ENCODE measurements around the gene ETV1.

ETV1 gene

DNA sequence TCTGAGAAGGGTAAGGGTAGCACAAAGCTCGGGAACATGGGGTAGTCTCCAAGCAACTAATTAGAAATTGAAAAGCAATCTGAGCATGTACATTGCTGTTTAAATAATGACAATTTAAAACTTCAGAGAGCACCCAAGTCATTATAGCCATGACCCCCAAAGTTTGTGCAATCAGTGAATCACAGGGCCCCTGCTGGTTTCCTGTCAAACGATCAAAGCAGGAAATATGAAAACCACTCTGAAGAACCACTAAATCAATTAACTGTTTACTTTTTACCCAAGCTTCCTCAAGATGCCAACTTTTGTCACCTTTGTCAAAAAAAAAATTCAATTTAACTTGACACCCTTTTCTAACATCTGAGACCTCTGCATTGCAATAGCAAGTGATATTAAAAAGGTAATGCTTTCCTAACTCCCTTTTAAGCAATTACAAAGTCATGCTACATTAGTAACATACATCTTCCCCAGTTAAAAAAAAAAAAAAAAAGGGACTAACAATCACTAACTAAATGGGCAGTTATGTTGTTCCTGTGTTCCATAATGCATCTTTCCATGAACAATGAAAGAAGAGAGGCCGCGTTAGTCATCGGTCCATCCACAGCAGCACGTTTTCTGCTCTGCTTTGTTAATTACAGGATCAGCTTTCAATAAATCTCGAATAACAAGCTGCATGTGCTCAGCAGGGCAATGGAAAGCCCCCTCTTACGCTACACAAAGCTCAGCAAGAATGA lies 80.6 kb downstream of the ETV1 start:
- Histone ChIP-seq H3K27ac (ENCODE audit: low read depth, low read length, severe bottlenecking) (no peak overlapping the region), H3K9me3 (ENCODE audit: control insufficient read depth, low read length) (no peaks in the 10 kb centered on the region), H3K4me3 (ENCODE audit: extremely low read depth, insufficient read depth, low read length, poor library complexity, severe bottlenecking) (no peak overlapping the region), H3K36me3 (ENCODE audit: control insufficient read depth, insufficient read depth, low read length) (peaks cover 10% of the 10 kb centered on the region), H3K4me1 (ENCODE audit: control insufficient read depth, insufficient read depth, low read length, poor library complexity, severe bottlenecking) (no peaks in the 10 kb centered on the region)
- WGBS, 2 experiments (ENCODE audit: insufficient coverage in 2 of 2), result 79 to 80% methylated on average over 6 to 7 of the region's 8 CpGs

DNA sequence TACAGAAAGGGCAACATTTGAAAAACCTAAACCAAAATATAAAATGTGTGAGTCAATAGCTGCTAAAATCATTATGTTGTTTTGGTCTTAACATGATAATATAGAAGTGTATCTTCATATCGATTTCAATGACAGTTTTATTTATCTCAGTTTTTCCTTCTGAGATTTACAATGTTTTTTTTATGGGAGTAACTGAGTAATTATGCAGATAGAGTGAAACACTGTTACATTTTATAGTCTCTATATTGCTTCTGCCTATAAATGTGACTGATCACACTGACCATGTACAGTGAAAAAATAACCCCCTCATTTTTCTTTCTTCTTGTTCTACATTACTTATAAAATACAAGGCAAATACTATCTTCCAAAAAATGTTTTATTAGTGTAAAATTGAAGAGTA lies 81.6 kb downstream of the ETV1 start:
- H3K4me3 ChIP-seq (ENCODE audit: extremely low read depth, insufficient read depth, low read length, poor library complexity, severe bottlenecking), result no peak overlapping the region
- no peaks in the 10 kb centered on the region for H3K9me3 ChIP-seq (ENCODE audit: control insufficient read depth, low read length)
- H3K27ac ChIP-seq (ENCODE audit: low read depth, low read length, severe bottlenecking), result no peak overlapping the region
- H3K4me1 ChIP-seq (ENCODE audit: control insufficient read depth, insufficient read depth, low read length, poor library complexity, severe bottlenecking), result no peaks in the 10 kb centered on the region
- no CpG with 5 or more reads among the region's 1 CpG for WGBS, 2 experiments (ENCODE audit: insufficient coverage in 2 of 2)
- H3K36me3 ChIP-seq (ENCODE audit: control insufficient read depth, insufficient read depth, low read length), result peaks cover 13% of the 10 kb centered on the region

DNA sequence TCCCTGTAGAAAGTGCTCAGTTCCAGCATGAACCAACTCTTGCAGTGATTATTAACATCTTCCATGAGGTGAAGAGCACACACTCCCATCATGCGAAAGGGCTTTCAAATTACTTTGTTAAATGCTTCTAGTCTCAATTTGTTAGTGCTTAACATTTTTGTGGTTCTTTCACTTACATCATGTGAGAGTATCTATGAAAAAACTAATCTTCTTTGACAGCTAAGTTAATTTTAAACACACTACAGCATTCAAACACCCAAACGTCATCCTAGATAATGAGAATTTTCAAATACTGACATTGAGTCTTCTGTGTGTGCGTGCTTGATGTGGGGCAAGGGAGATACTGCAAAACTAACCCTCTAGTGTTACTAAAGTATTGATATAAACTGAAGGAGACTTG lies 84.8 kb downstream of the ETV1 start:
- Histone ChIP-seq H3K4me3 (ENCODE audit: extremely low read depth, insufficient read depth, low read length, poor library complexity, severe bottlenecking) (no peak overlapping the region), H3K27ac (ENCODE audit: low read depth, low read length, severe bottlenecking) (no peak overlapping the region), H3K4me1 (ENCODE audit: control insufficient read depth, insufficient read depth, low read length, poor library complexity, severe bottlenecking) (no peaks in the 10 kb centered on the region), H3K36me3 (ENCODE audit: control insufficient read depth, insufficient read depth, low read length) (peaks cover 21% of the 10 kb centered on the region), H3K9me3 (ENCODE audit: control insufficient read depth, low read length) (no peaks in the 10 kb centered on the region)
- WGBS, 2 experiments (ENCODE audit: insufficient coverage in 2 of 2), result no CpG with 5 or more reads among the region's 3 CpGs

DNA sequence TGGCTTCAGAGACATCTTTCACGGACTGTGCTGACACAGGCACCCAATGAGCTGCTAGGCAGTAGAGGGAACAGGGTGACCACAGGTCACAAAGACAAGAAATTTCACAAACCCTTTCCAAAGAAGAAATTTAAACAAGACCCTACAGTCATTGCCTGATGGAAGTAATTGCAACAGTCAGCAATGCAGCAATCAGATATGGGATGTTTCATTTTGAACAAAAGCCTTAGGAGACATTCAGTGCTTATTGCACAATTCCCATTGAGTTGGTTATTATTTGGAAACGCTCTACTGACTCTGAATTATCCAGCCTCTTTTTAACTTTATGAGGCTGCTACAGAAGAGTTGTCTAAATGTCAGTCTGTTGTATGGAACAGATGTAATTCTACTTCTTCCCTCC lies 85.5 kb downstream of the ETV1 start:
- Histone ChIP-seq H3K36me3 (ENCODE audit: control insufficient read depth, insufficient read depth, low read length) (peaks cover 21% of the 10 kb centered on the region), H3K4me1 (ENCODE audit: control insufficient read depth, insufficient read depth, low read length, poor library complexity, severe bottlenecking) (no peaks in the 10 kb centered on the region), H3K9me3 (ENCODE audit: control insufficient read depth, low read length) (no peaks in the 10 kb centered on the region), H3K4me3 (ENCODE audit: extremely low read depth, insufficient read depth, low read length, poor library complexity, severe bottlenecking) (no peak overlapping the region), H3K27ac (ENCODE audit: low read depth, low read length, severe bottlenecking) (no peak overlapping the region)
- WGBS, 2 experiments (ENCODE audit: insufficient coverage in 2 of 2), result no CpG with 5 or more reads among the region's 2 CpGs

DNA sequence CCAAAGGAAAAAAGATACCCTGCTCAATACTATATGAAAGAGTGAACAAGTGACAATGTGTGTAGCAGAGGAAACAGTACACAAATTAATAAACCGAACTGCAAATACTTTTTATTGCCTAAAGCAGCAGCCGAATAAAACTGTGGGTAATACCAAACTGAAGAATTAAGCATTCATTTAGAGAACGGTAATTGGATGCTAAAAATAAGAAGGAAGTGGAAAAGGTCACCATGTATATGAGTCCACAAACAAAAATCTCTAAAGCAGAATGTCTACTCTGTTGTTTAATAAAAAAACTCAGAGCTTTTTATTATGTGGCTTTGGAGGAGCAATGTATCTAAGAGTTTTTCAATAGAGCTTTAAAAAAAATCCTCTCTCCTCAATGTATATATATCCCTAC lies 87.9 kb downstream of the ETV1 start:
- Histone ChIP-seq H3K36me3 (ENCODE audit: control insufficient read depth, insufficient read depth, low read length) (peaks cover 21% of the 10 kb centered on the region), H3K4me3 (ENCODE audit: extremely low read depth, insufficient read depth, low read length, poor library complexity, severe bottlenecking) (no peak overlapping the region), H3K27ac (ENCODE audit: low read depth, low read length, severe bottlenecking) (no peak overlapping the region), H3K9me3 (ENCODE audit: control insufficient read depth, low read length) (no peaks in the 10 kb centered on the region), H3K4me1 (ENCODE audit: control insufficient read depth, insufficient read depth, low read length, poor library complexity, severe bottlenecking) (no peaks in the 10 kb centered on the region)
- WGBS, 2 experiments (ENCODE audit: insufficient coverage in 2 of 2), result 90% methylated on average over 2 of the region's 3 CpGs; no CpG with 5 or more reads in 1 of the 2 experiments

DNA sequence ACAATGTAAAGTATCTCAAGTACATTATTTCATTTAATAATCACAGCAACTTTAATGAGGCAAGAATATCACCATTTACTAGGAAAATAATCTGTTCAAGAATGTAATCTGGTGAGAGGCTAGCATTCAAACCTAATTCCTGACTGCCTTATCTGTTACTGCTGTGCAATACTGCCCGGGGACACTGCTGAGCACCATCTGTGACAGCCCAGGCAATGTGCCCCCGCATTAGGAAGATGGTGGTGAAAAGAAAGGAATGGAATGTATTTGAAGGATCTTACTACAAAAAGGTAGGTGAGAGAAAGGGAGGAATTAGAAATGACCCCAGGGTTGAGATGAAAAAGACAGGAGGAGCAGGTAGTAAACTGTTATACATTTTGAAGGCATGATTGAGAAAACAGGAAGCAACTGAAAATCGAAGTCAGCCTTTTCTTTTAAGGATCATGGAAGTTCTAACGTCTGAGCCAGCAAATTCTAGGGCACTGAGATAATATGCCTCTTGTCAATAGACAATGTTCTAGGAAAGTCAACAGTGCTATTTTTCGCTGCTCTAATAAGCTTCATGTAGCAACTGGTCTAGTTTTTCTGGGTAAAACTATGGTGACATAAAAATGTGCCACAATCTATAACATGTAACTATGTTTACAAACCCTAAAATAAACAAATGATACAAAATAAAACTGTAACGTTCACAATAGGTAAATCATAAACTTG lies 90.4 kb downstream of the ETV1 start:
- H3K9me3 ChIP-seq (ENCODE audit: control insufficient read depth, low read length), result no peaks in the 10 kb centered on the region
- H3K27ac ChIP-seq (ENCODE audit: low read depth, low read length, severe bottlenecking), result no peak overlapping the region
- 80 to 94% methylated on average over 4 to 5 of the region's 6 CpGs for WGBS, 2 experiments (ENCODE audit: insufficient coverage in 2 of 2)
- peaks cover 15% of the 10 kb centered on the region for H3K36me3 ChIP-seq (ENCODE audit: control insufficient read depth, insufficient read depth, low read length)
- H3K4me3 ChIP-seq (ENCODE audit: extremely low read depth, insufficient read depth, low read length, poor library complexity, severe bottlenecking), result no peak overlapping the region
- no peaks in the 10 kb centered on the region for H3K4me1 ChIP-seq (ENCODE audit: control insufficient read depth, insufficient read depth, low read length, poor library complexity, severe bottlenecking)

DNA sequence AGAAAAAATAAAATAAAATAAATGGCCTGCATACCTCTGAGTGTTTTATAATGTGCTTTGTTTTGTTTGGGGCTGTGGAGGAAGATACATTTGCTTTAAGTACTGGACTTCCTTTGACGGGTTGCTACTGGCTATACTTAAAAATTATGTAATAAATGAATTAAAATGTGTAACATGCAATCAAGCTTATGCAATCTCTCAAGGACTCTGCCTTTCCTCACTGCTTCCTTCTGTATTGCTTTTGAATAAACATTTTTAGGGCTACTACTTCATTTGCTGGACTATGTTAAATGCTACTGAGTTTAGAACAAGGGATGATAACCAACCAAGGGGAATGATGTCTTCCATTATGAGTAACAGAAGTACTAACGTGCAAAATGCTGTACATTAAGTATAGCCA lies 91.6 kb downstream of the ETV1 start:
- Histone ChIP-seq H3K27ac (ENCODE audit: low read depth, low read length, severe bottlenecking) (no peak overlapping the region), H3K4me3 (ENCODE audit: extremely low read depth, insufficient read depth, low read length, poor library complexity, severe bottlenecking) (no peak overlapping the region), H3K9me3 (ENCODE audit: control insufficient read depth, low read length) (no peaks in the 10 kb centered on the region), H3K4me1 (ENCODE audit: control insufficient read depth, insufficient read depth, low read length, poor library complexity, severe bottlenecking) (no peaks in the 10 kb centered on the region), H3K36me3 (ENCODE audit: control insufficient read depth, insufficient read depth, low read length) (peaks cover 14% of the 10 kb centered on the region)
- WGBS, 2 experiments (ENCODE audit: insufficient coverage in 2 of 2), result 86 to 100% methylated on average over 1 of the region's 2 CpGs

DNA sequence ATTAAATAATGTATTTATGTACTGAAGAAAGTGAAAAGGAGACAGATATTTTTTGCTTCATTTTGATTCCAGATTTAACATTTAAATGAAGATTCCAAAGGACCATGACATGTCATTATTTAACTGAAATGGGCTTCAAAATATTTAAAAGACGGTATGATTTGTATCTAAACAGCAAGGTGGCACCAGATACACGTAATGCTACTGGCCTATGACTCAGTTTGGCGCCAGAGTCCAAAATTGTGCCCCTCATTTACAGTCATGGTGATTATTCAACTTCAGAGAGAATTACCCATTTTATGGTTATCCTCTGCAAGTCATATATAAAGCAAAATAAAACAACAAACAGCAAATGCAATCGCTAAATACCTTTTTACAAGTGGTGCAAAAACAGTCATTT lies 94.5 kb downstream of the ETV1 start:
- Histone ChIP-seq H3K9me3 (ENCODE audit: control insufficient read depth, low read length) (peaks cover 4% of the 10 kb centered on the region), H3K27ac (ENCODE audit: low read depth, low read length, severe bottlenecking) (no peak overlapping the region), H3K36me3 (ENCODE audit: control insufficient read depth, insufficient read depth, low read length) (peaks cover 10% of the 10 kb centered on the region), H3K4me3 (ENCODE audit: extremely low read depth, insufficient read depth, low read length, poor library complexity, severe bottlenecking) (no peak overlapping the region), H3K4me1 (ENCODE audit: control insufficient read depth, insufficient read depth, low read length, poor library complexity, severe bottlenecking) (no peaks in the 10 kb centered on the region)
- 91 to 98% methylated on average over 3 to 4 of the region's 4 CpGs for WGBS, 2 experiments (ENCODE audit: insufficient coverage in 2 of 2)

DNA sequence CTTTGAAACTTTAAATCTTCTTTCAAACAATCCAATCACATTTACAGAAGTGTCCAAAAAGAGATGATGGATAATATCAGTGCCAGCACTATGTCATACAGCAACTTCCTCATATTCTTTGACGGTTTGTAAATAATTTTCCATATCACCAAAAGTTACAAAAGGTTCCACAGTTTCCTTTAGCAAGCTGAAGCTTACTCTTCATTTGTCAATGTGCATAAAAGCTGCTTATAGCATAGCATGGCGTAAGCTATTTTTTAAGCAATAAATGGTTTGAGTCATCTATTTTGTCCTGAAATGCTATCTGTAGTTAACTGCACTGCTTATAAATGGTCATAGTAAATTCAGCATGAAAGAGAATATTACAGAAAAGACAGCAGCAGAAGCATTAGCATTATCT lies 95.1 kb downstream of the ETV1 start:
- H3K27ac ChIP-seq (ENCODE audit: low read depth, low read length, severe bottlenecking), result no peak overlapping the region
- peaks cover 4% of the 10 kb centered on the region for H3K9me3 ChIP-seq (ENCODE audit: control insufficient read depth, low read length)
- H3K4me3 ChIP-seq (ENCODE audit: extremely low read depth, insufficient read depth, low read length, poor library complexity, severe bottlenecking), result no peak overlapping the region
- peaks cover 10% of the 10 kb centered on the region for H3K36me3 ChIP-seq (ENCODE audit: control insufficient read depth, insufficient read depth, low read length)
- H3K4me1 ChIP-seq (ENCODE audit: control insufficient read depth, insufficient read depth, low read length, poor library complexity, severe bottlenecking), result no peaks in the 10 kb centered on the region
- 83% methylated on average over 1 of the region's 2 CpGs; no CpG with 5 or more reads in 1 of the 2 experiments for WGBS, 2 experiments (ENCODE audit: insufficient coverage in 2 of 2)

DNA sequence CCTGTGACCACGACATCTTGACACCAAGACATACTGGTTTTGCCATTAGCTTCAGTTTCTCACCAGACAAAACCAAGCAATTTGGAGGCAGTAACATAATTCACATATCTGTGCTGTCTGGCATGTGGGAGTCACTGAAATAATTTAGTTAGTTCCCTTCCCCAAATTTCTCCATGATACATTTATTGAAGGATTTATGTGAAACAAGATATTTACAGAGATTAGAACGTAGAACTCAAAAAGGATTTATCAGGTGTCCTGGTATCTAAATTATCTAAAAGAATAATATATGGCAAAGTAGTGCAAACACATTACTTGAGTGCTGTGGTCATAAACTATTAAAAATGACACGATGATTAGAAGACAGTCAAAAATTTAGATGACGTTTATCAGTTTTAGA lies 98.7 kb downstream of the ETV1 start:
- WGBS, 2 experiments (ENCODE audit: insufficient coverage in 2 of 2), result 89 to 95% methylated on average over 3 of the region's 4 CpGs
- H3K9me3 ChIP-seq (ENCODE audit: control insufficient read depth, low read length), result peaks cover 4% of the 10 kb centered on the region
- H3K4me3 ChIP-seq (ENCODE audit: extremely low read depth, insufficient read depth, low read length, poor library complexity, severe bottlenecking), result no peak overlapping the region
- H3K27ac ChIP-seq (ENCODE audit: low read depth, low read length, severe bottlenecking), result no peak overlapping the region
- H3K36me3 ChIP-seq (ENCODE audit: control insufficient read depth, insufficient read depth, low read length), result peaks cover 8% of the 10 kb centered on the region
- H3K4me1 ChIP-seq (ENCODE audit: control insufficient read depth, insufficient read depth, low read length, poor library complexity, severe bottlenecking), result no peaks in the 10 kb centered on the region

DNA sequence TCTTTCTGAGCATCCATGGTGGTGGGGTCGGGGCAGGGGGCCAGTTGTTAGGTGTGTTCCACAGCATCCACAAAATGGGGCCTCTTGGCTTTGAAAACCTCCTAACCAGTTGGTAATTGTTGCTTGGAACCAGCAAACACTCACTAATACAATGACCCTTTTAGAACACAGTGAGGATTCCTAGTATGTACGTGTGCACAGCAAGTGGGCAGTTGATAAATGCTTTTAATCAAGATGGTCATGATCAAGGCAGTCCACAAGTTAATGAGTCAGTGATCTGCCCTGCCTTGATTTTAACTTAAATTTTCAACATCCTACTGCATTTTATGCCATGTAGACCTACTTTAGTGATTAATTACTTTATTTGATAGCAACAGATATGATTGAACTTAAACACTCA lies 103.1 kb downstream of the ETV1 start:
- Histone ChIP-seq H3K4me3 (ENCODE audit: extremely low read depth, insufficient read depth, low read length, poor library complexity, severe bottlenecking) (no peak overlapping the region), H3K9me3 (ENCODE audit: control insufficient read depth, low read length) (no peaks in the 10 kb centered on the region), H3K36me3 (ENCODE audit: control insufficient read depth, insufficient read depth, low read length) (no peaks in the 10 kb centered on the region), H3K4me1 (ENCODE audit: control insufficient read depth, insufficient read depth, low read length, poor library complexity, severe bottlenecking) (no peaks in the 10 kb centered on the region), H3K27ac (ENCODE audit: low read depth, low read length, severe bottlenecking) (no peak overlapping the region)
- 100% methylated on average over 1 of the region's 2 CpGs; no CpG with 5 or more reads in 1 of the 2 experiments for WGBS, 2 experiments (ENCODE audit: insufficient coverage in 2 of 2)
